ENCODE data around the gene TNXB.
"Not testable (repeated sequence)": the region's sequence is repeated elsewhere in the genome, so short reads cannot be mapped to it uniquely, and the experiment has no call there.

The TNXB gene

GRCh38 chr6:32052626-32053025 lies 56.5 kb downstream of the TNXB start:
- not testable (repeated sequence) for DNase-seq

GRCh38 chr6:32050562-32050961 lies 58.6 kb downstream of the TNXB start:
- DNase-seq: no peak

- DNase-seq: not testable (repeated sequence)
These were observed 59.4 kb downstream of the TNXB start for GRCh38 chr6:32049736-32050135.

GRCh38 chr6:32049149-32049548 lies 60.0 kb downstream of the TNXB start:
- DNase-seq: not testable (repeated sequence)

- peak; percentile 49 for DNase-seq
These were observed 61.0 kb downstream of the TNXB start for GRCh38 chr6:32047855-32048766.

- DNase-seq: no peak
These were observed 61.6 kb downstream of the TNXB start for GRCh38 chr6:32047539-32047854.

GRCh38 chr6:32047084-32047478 lies 62.1 kb downstream of the TNXB start:
- no peak for DNase-seq

GRCh38 chr6:32046450-32047083 lies 62.6 kb downstream of the TNXB start:
- no peak for DNase-seq

GRCh38 chr6:32045811-32046449 lies 63.2 kb downstream of the TNXB start:
- no peak for DNase-seq

- not testable (repeated sequence) for DNase-seq
These were observed 64.2 kb downstream of the TNXB start for GRCh38 chr6:32044916-32045315.

- not testable (repeated sequence) for DNase-seq
These were observed 65.4 kb downstream of the TNXB start for GRCh38 chr6:32043589-32044380.

- not testable (repeated sequence) for DNase-seq
These were observed 66.9 kb downstream of the TNXB start for GRCh38 chr6:32042276-32042675.

- DNase-seq: not testable (repeated sequence)
These were observed 67.8 kb downstream of the TNXB start for GRCh38 chr6:32041385-32041784.

GRCh38 chr6:32041050-32041321 lies 68.2 kb downstream of the TNXB start:
- not testable (repeated sequence) for DNase-seq

GRCh38 chr6:32040299-32041049 lies 68.7 kb downstream of the TNXB start:
- not testable (repeated sequence) for DNase-seq

- DNase-seq: not testable (repeated sequence)
These were observed 69.5 kb downstream of the TNXB start for GRCh38 chr6:32039321-32040274.

- DNase-seq: not testable (repeated sequence)
These were observed 70.3 kb downstream of the TNXB start for GRCh38 chr6:32038878-32039277.

- not testable (repeated sequence) for DNase-seq
These were observed 71.3 kb downstream of the TNXB start, which contains the start of gene CYP21A2 for GRCh38 chr6:32037598-32038524. CYP21A2 (plus strand) TSS chr6:32038415; CDS start chr6:32038423, 8 bp downstream.

- not testable (repeated sequence) for DNase-seq
These were observed 72.0 kb downstream of the TNXB start for GRCh38 chr6:32037136-32037535.
